SHP77 (cell line): ENCODE results near the gene RNF130.
A peak's percentile ranks its signal among the peaks of the same experiment; 100 is the strongest.
"Not testable (repeated sequence)": the region's sequence is repeated elsewhere in the genome, so short reads cannot be mapped to it uniquely, and the experiment has no call there.

Source experiments
- DNase-seq, 2 experiments: peaks; one replicate each; lab custom pipeline; 2025; lab: John Stamatoyannopoulos, UW

Gene RNF130

GRCh38 chr5:180103487-180104167 is 32.1 kb upstream of the RNF130 start:
- no peak for DNase-seq

- no peak for DNase-seq
Observed at GRCh38 chr5:180102636-180103035, 31.1 kb upstream of the RNF130 start.

- no peak for DNase-seq
Observed at GRCh38 chr5:180101451-180102105, 30.0 kb upstream of the RNF130 start.

- no peak for DNase-seq
Observed at GRCh38 chr5:180100621-180101450, 29.3 kb upstream of the RNF130 start.

GRCh38 chr5:180099733-180100611 is 28.4 kb upstream of the RNF130 start:
- no peak for DNase-seq

GRCh38 chr5:180098991-180099732 is 27.6 kb upstream of the RNF130 start:
- DNase-seq, result no peak

GRCh38 chr5:180098526-180098925 is 27.0 kb upstream of the RNF130 start:
- DNase-seq, result no peak

GRCh38 chr5:180097926-180098325 is 26.4 kb upstream of the RNF130 start:
- DNase-seq, result no peak

- no peak for DNase-seq
Observed at GRCh38 chr5:180097163-180097894, 25.8 kb upstream of the RNF130 start.

GRCh38 chr5:180096616-180097015 is 25.1 kb upstream of the RNF130 start:
- no peak for DNase-seq

GRCh38 chr5:180095545-180095944 is 24.0 kb upstream of the RNF130 start:
- no peak for DNase-seq

GRCh38 chr5:180093651-180094382 is 22.3 kb upstream of the RNF130 start:
- DNase-seq, result no peak

GRCh38 chr5:180093241-180093640 is 21.7 kb upstream of the RNF130 start:
- DNase-seq, result no peak

GRCh38 chr5:180090769-180091546 is 19.4 kb upstream of the RNF130 start:
- peak; percentile 19 to 65 for DNase-seq

GRCh38 chr5:180090098-180090768 is 18.7 kb upstream of the RNF130 start:
- DNase-seq, result peak in 1 of 2 experiments; percentile 37

GRCh38 chr5:180089628-180090027 is 18.1 kb upstream of the RNF130 start:
- DNase-seq, result not testable (repeated sequence)

GRCh38 chr5:180088561-180088960 is 17.0 kb upstream of the RNF130 start:
- DNase-seq, result no peak

- no peak for DNase-seq
Observed at GRCh38 chr5:180086816-180087399, 15.3 kb upstream of the RNF130 start.
